CD4-positive, alpha-beta T cell treated with Interleukin-15 for 1 hour (primary cell): ENCODE data around the gene HSD3B1.

Source experiments
- DNase-seq: peaks from one replicate; pipeline ENCODE4 v3.0.0-alpha.2; 2020

The HSD3B1 gene

GRCh38 chr1:119506941-119507340, at the start of gene HSD3B1:
HSD3B1 (plus strand) TSS chr1:119507210; CDS start chr1:119507477, 267 bp downstream.
- DNase-seq, result no peak

DNA sequence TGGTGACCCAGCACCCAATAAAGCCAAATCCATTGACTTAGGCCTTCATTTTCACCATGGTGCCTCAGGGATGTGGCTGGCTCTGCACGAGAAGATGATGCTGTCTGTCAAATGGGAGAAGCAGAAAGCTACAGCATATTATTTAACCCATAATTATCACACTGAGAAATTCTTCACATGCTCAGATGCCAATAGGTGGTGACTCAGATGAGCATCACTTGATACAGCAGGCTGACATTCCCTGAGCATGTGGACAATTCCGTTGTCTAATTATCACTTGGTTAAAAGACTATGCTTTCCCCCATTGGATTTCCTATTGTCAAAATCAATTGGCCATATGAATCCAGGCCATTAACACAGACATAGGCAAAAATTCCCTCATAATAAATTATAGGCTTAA, 44.0 kb upstream of the HSD3B1 start:
- no peak for DNase-seq

GRCh38 chr1:119463569-119463968, 43.4 kb upstream of the HSD3B1 start:
- DNase-seq, result no peak

GRCh38 chr1:119466445-119466844, 40.6 kb upstream of the HSD3B1 start:
- DNase-seq, result no peak

GRCh38 chr1:119467219-119467618, 39.8 kb upstream of the HSD3B1 start:
- no peak for DNase-seq

DNA sequence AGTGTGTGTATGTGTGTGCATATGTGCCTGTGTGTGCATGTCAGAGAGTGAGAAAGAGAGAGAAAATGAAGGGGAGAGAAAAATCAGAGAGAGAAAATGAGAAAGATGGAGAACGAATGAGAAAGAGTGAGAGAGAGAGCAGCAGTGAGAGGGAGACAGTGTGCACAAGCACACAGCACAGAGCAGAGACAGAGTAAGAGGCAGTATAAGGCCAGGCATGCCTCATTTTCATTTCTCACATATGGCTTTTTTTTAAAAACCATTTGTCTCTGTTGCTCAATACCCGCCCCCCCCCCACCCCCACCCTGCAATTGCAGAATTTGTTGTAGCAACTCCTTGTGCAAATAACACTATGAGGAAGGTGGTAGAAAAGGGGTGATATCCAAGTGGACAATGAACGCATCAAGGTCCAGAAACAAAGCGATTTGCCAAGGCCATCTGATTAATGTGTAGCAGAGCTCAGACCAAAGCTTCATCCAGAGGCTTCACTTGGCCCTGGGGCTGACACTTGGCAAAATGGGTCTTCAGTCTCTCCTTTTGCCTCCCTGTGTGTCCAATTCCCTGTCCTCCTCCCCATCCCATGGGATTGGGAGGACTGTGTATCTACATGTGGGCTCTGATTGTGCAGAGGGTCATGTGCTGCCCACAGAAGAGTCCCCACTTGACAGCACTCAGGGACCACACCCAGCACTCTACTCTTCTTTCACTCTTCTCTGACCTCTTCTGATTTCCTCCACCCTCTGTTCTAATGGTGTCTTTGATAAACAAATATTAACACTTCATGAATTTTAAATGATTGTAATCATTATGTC, 38.9 kb upstream of the HSD3B1 start:
- DNase-seq, result no peak

GRCh38 chr1:119469741-119470140, 37.3 kb upstream of the HSD3B1 start:
- no peak for DNase-seq

DNA sequence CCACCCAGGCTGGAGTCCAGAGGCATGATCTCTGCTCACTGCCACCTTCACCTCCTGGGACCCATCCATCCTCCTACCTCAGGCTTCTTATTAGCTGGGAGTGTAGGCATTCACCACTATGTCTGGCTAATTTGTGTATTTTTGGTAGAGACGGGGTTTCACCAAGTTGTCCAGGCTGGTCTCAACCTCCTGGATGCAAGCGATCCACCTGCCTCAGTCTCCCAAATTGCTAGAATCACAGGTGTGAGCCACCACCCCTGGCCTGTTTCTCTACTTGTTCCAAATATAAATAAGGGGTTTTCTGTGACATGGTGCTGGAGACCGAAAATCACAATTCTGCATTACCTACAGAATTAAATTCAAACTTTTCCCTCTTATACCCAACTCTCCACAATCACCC, 36.6 kb upstream of the HSD3B1 start:
- no peak for DNase-seq

DNA sequence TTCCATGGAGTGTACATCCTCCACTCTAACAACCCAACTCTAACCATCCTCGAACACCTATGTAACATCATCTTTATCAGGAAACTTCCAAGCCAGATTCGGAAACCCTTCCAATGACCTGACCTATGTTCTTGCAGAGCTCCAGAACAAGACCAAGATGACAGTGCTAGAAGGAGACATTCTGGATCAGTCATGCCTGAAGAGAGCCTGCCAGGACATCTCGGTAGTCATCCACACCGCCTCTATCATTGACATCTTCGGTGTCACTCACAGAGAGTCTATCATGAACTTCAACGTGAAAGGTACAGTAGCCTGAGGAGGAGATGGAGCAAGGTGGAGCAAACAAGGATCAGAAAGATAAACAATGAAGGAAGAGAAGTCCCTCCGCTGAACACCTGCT, 36.1 kb upstream of the HSD3B1 start:
- no peak for DNase-seq

- DNase-seq, result no peak
These were observed 35.4 kb upstream of the HSD3B1 start for GRCh38 chr1:119471566-119471965.

GRCh38 chr1:119472080-119472818, 34.8 kb upstream of the HSD3B1 start:
- DNase-seq, result no peak

GRCh38 chr1:119472819-119473175, 34.2 kb upstream of the HSD3B1 start:
- DNase-seq, result no peak

GRCh38 chr1:119475866-119476439, 31.1 kb upstream of the HSD3B1 start:
- no peak for DNase-seq

GRCh38 chr1:119477710-119478109, 29.3 kb upstream of the HSD3B1 start:
- no peak for DNase-seq

GRCh38 chr1:119480175-119480574, 26.8 kb upstream of the HSD3B1 start:
- no peak for DNase-seq

- no peak for DNase-seq
These were observed 25.1 kb upstream of the HSD3B1 start for GRCh38 chr1:119481951-119482350.

DNA sequence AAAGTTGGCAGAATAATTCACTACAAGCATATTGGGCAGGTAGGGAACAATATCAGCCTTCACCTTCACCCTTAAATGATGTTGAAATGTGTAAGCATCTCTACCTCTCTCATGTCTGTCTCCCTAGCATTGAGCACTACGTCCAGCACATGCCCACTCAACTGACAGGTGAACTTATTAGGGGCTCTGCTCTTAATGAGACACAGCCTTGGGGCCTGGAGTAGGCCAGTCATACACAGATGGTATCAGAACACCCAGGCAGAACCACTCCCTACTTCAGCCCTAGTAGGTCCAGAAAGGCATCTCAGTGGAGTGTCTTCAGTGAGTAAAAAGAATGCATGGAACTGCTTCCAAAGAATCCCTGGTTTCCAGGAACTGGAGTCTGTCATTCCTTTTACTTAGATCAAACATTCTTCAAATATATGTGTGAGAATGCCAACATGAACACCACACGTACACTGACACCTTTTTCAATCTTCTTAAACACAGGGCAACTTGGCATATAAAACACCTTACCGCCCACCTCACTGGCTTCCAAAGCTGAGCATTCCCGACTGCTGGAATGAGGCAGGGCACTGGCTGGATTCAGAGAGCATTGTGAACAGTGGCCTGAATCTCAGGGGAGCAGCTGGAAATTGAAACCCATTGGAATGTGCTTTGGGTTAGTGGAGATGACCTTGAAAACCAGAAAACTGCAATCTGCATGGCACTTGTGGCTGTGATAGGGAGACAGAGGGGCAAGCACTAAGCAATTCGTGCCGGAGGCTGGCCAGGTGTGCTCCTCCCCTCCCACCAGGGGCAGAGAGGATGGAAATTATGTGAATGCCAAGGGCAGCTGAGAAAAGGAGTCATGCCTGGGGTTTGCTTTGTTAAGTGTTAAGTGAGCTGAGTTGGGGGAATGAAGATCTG, 24.2 kb upstream of the HSD3B1 start:
- no peak for DNase-seq

DNA sequence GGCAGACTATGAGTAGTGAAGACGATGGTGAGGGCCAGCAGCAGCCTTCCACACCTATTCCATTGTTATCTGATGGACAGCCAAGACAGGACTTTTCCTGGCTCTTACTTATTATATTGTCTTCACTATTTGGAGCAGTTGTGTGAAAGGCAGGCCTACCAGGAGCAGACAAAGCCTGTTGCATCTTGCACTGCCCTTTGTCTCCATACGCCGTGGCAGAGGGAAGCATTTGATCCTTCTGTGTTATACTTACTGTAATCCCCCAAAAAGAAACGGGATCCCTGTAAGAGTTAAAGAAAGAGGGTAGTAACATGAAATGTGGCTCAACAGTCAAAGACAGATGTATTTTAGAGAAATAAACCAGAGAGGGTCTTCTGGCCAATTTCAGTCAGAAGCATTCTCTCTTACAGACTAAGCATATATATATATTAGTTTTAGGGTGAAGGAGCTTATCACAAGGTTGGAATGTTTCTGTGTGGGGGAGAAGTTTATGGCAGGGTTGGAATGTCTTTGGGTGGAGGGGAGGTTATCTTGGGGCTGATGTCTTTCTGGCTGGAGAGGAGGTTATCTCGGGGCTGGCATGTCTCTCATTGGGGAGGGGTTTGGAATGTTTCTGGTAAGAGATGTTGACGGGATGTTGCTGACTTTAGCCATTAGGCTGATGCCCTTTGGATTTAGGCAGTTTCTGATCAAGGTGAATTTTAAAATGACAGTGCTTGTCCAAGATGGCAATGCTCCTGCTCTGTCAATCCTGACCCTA, 23.4 kb upstream of the HSD3B1 start:
- DNase-seq, result no peak

DNA sequence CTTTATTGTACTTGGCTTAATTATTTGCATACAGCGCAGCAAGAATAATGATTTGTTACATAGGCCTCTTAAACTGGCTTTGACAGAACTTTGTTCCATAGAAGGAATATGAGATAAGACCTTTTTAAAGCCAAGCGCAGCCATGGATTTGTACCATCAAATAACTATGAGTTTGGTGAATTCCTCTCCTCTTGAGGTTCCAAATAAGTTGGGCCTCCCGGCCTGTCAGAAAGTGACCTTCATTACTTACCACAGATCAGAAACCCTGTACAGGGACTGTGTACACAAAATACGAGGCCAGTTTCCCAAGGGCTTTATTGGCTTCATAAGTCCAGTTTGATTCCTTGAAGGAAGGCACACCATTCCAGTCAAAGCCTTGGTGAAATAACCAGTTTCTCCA, 21.8 kb upstream of the HSD3B1 start:
- DNase-seq, result no peak

- no peak for DNase-seq
These were observed 18.8 kb upstream of the HSD3B1 start for GRCh38 chr1:119488216-119488615.

DNA sequence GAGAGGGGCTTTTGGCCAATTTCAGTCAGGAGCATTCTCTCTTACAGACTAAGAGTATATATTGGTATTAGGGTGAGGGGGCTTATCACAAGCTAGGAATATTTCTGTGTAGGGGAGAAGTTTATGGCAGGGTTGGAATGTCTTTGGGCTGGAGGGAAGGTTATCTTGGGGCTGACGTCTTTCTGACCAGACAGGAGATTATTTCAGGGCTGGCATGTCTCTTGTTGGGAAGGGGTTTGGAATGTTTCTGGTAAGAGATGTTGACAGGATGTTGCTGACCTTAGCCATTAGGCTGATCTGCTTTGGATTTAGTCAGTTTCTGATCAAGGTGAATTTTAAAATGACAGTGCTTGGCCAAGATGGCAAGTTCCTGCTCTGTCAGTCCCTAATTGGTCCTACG, 17.8 kb upstream of the HSD3B1 start:
- no peak for DNase-seq

- no peak for DNase-seq
These were observed 16.1 kb upstream of the HSD3B1 start for GRCh38 chr1:119490925-119491324.
